NCI-H2227 treated with DMSO at 0.1 percent for 48 hours (cell line): ENCODE measurements around the gene DCHS1.
"Not testable (repeated sequence)": the region's sequence is repeated elsewhere in the genome, so short reads cannot be mapped to it uniquely, and the experiment has no call there.

Source experiments
- DNase-seq: peaks from one replicate; lab custom pipeline; 2025; lab: John Stamatoyannopoulos, UW

The DCHS1 gene

GRCh38 chr11:6655790-6656583 lies at the start of gene DCHS1:
Gene DCHS1 (minus strand): TSS chr11:6655809. CDS start chr11:6641613, 14,196 bp downstream.
- peak; percentile 53 for DNase-seq

GRCh38 chr11:6703247-6704063 lies 47.8 kb upstream of the DCHS1 start:
- DNase-seq = peak; percentile 35

GRCh38 chr11:6701955-6702354 lies 46.3 kb upstream of the DCHS1 start:
- DNase-seq = not testable (repeated sequence)

- DNase-seq = no peak
Measured at GRCh38 chr11:6695377-6695776, 39.8 kb upstream of the DCHS1 start.

GRCh38 chr11:6694229-6694535 lies 38.6 kb upstream of the DCHS1 start:
- no peak for DNase-seq

GRCh38 chr11:6693342-6694228 lies 38.0 kb upstream of the DCHS1 start:
- DNase-seq = no peak

- DNase-seq = no peak
Measured at GRCh38 chr11:6692128-6692527, 36.5 kb upstream of the DCHS1 start.

- not testable (repeated sequence) for DNase-seq
Measured at GRCh38 chr11:6690431-6691132, 35.0 kb upstream of the DCHS1 start.

GRCh38 chr11:6687876-6688275 lies 32.3 kb upstream of the DCHS1 start:
- DNase-seq = no peak

GRCh38 chr11:6686006-6686405 lies 30.4 kb upstream of the DCHS1 start:
- DNase-seq = no peak

GRCh38 chr11:6684068-6684467 lies 28.5 kb upstream of the DCHS1 start:
- not testable (repeated sequence) for DNase-seq

GRCh38 chr11:6682936-6683861 lies 27.6 kb upstream of the DCHS1 start, which contains the start of gene MRPL17:
Gene MRPL17 (minus strand): TSS chr11:6683340. CDS start chr11:6683296, 44 bp downstream.
- peak; percentile 100 for DNase-seq

GRCh38 chr11:6682591-6682935 lies 27.0 kb upstream of the DCHS1 start:
- no peak for DNase-seq

- DNase-seq = no peak
Measured at GRCh38 chr11:6681949-6682348, 26.3 kb upstream of the DCHS1 start.

GRCh38 chr11:6681505-6681904 lies 25.9 kb upstream of the DCHS1 start:
- DNase-seq = no peak

GRCh38 chr11:6677018-6677417 lies 21.4 kb upstream of the DCHS1 start:
- DNase-seq = no peak

- DNase-seq = no peak
Measured at GRCh38 chr11:6674862-6675261, 19.3 kb upstream of the DCHS1 start.

GRCh38 chr11:6674219-6674597 lies 18.6 kb upstream of the DCHS1 start:
- DNase-seq = no peak

GRCh38 chr11:6673523-6674218 lies 18.1 kb upstream of the DCHS1 start:
- DNase-seq = no peak

- DNase-seq = no peak
Measured at GRCh38 chr11:6671991-6672390, 16.4 kb upstream of the DCHS1 start.
